ENCODE measurements around the gene ARPP19.

DNA sequence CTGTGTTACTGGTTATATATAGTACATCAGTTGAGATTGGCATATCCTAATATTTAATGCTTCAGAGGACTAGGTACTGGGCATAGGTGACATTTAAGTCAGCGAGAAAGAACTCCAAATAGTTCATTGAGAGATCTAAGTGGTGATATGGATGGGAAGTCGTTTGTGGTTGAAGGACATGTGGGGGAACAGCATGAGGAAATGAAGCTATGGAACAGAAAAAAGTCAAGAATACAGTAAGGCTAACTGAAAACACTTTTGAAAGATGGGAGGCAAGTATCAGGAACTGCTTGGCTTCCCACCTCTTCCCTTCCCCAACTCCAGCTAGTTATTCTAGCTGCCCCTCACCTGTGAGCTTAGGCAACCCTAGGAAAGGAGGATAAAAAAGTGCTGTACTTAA is 36.4 kb downstream of the ARPP19 start:
- TF ChIP-seq SRSF7 (optimal IDR thresholded peaks at IDR 0.05; ENCODE audit: low read depth, low read length): no peak
- TF ChIP-seq PHF20 (IDR thresholded peaks at IDR 0.05; ENCODE audit: partially characterized antibody): no peak
- no peak for TF ChIP-seq ZNF143 (CRISPR knock-in tag; IDR thresholded peaks at IDR 0.05)
- TF ChIP-seq CTCF (IDR thresholded peaks at IDR 0.05 in 2 of 3, conservative IDR thresholded peaks at IDR 0.05 in 1 of 3; ENCODE audit: insufficient read depth in 2 of 3, low read depth in 1 of 3, low read length in 3 of 3): no peak
- no peak for TF ChIP-seq CXXC5 (CRISPR knock-in tag; IDR thresholded peaks at IDR 0.05)
- TF ChIP-seq PRMT5 (CRISPR knock-in tag; IDR thresholded peaks at IDR 0.05): no peak
- no peak for TF ChIP-seq SRF (CRISPR knock-in tag; IDR thresholded peaks at IDR 0.05)
- no peak for TF ChIP-seq TSHZ1 (CRISPR knock-in tag; IDR thresholded peaks at IDR 0.05)
